Measurements from ENCODE around the gene NPHP1.
"Not testable (repeated sequence)": the region's sequence is repeated elsewhere in the genome, so short reads cannot be mapped to it uniquely, and the experiment has no call there.

Gene NPHP1

GRCh38 chr2:110126086-110126773 lies 78.6 kb downstream of the NPHP1 start:
- DNase-seq, result no peak

- DNase-seq, result no peak
These were observed 79.7 kb downstream of the NPHP1 start for GRCh38 chr2:110124939-110125691.

- no peak for DNase-seq
These were observed 80.6 kb downstream of the NPHP1 start for GRCh38 chr2:110124038-110124825.

GRCh38 chr2:110121592-110121991 lies 83.2 kb downstream of the NPHP1 start:
- DNase-seq, result no peak

- DNase-seq, result no peak
These were observed 83.8 kb downstream of the NPHP1 start for GRCh38 chr2:110121052-110121334.

- DNase-seq, result no peak
These were observed 84.4 kb downstream of the NPHP1 start for GRCh38 chr2:110120171-110121051.

- DNase-seq, result no peak
These were observed 88.6 kb downstream of the NPHP1 start for GRCh38 chr2:110116033-110116710.

- DNase-seq, result no peak
These were observed 89.4 kb downstream of the NPHP1 start, which contains the start of gene MALL for GRCh38 chr2:110115291-110116032. MALL (minus strand) TSS chr2:110115822; CDS start chr2:110115792, 30 bp downstream.

- no peak for DNase-seq
These were observed 90.0 kb downstream of the NPHP1 start for GRCh38 chr2:110114831-110115255.

- no peak for DNase-seq
These were observed 90.7 kb downstream of the NPHP1 start for GRCh38 chr2:110113961-110114591.

GRCh38 chr2:110108291-110108690 lies 96.5 kb downstream of the NPHP1 start:
- not testable (repeated sequence) for DNase-seq

- no peak for DNase-seq
These were observed 97.4 kb downstream of the NPHP1 start for GRCh38 chr2:110107092-110108079.

- no peak for DNase-seq
These were observed 98.2 kb downstream of the NPHP1 start for GRCh38 chr2:110106642-110107041.

GRCh38 chr2:110105608-110106467 lies 99.0 kb downstream of the NPHP1 start:
- DNase-seq, result no peak

GRCh38 chr2:110105183-110105582 lies 99.6 kb downstream of the NPHP1 start:
- DNase-seq, result no peak

GRCh38 chr2:110104025-110104771 lies 100.6 kb downstream of the NPHP1 start:
- no peak for DNase-seq

- DNase-seq, result no peak
These were observed 101.5 kb downstream of the NPHP1 start for GRCh38 chr2:110103061-110103961.

Measured in inflammatory macrophage treated with lipopolysaccharide for 4 hours (primary cell).